PC-9 (cell line): ENCODE measurements around the gene STXBP5L. TPM values are rescaled to one million over a fixed set of nuclear protein-coding genes. Genes with fewer than 3 reads are reported as not detected.

ENCODE experiments used
- BruUV-seq: library from RNA; stranded (reverse); fragments of 400-500 nt; replicated peaks from 2 replicates; lab custom pipeline; 2021; lab: Mats Ljungman, UMichigan
- CTCF ChIA-PET: fragments of 300-600 bp; sonication (Branson Sonifier 250); formaldehyde crosslinking; loops from one replicate; lab custom pipeline; 2022; ENCODE audit warnings: antibody characterized with exemption; lab: Charles Lee
- POLR2A ChIA-PET: fragments of 300-600 bp; sonication (Branson Sonifier 250); formaldehyde crosslinking; loops from one replicate; lab custom pipeline; 2022; ENCODE audit warnings: antibody characterized with exemption; ENCODE audit not compliant: unreplicated experiment; lab: Charles Lee
- DNase-seq, 2 experiments: peaks; one replicate each; pipeline versions ENCODE4 v3.0.0 to v3.0.0-alpha.2; 2015 to 2022; ENCODE audit warnings: mixed read lengths in 1 of 2
- H2AFZ ChIP-seq: fragments of 200-600 bp; sonication (generic); 2 replicates; pipeline ENCODE4 v1.8.1; 2017; ENCODE audit warnings: antibody characterized with exemption
- H3F3A ChIP-seq: fragments of 200-600 bp; sonication (generic); 2 replicates; pipeline ENCODE4 v1.8.1; 2017; ENCODE audit warnings: antibody characterized with exemption, mild to moderate bottlenecking, low read depth; ENCODE audit not compliant: insufficient read depth
- H3K27ac ChIP-seq: fragments of 200-600 bp; sonication (generic); 2 replicates; pipeline ENCODE4 v1.6.1; 2016; ENCODE audit warnings: mixed run types
- H3K27me3 ChIP-seq: fragments of 200-600 bp; sonication (generic); 2 replicates; pipeline ENCODE4 v1.6.1; 2016; ENCODE audit warnings: low read depth, mixed run types; ENCODE audit not compliant: insufficient read depth
- H3K36me3 ChIP-seq: fragments of 200-600 bp; sonication (generic); 2 replicates; pipeline ENCODE4 v1.6.1; 2016; ENCODE audit warnings: low read depth, mixed run types
- H3K4me1 ChIP-seq: fragments of 200-600 bp; sonication (generic); replicated peaks from 2 replicates; pipeline ENCODE4 v1.6.1; 2016; ENCODE audit warnings: mixed run types; ENCODE audit not compliant: insufficient read depth
- H3K4me2 ChIP-seq: fragments of 200-600 bp; sonication (generic); 2 replicates; pipeline ENCODE4 v1.6.1; 2017; ENCODE audit warnings: mixed run types
- H3K4me3 ChIP-seq: fragments of 200-600 bp; sonication (generic); 2 replicates; pipeline ENCODE4 v1.6.1; 2016; ENCODE audit warnings: mixed run types
- H3K79me2 ChIP-seq: fragments of 200-600 bp; sonication (generic); 2 replicates; pipeline ENCODE4 v1.6.1; 2017; ENCODE audit warnings: low read depth, mixed run types
- H3K9me2 ChIP-seq: fragments of 200-600 bp; sonication (generic); 2 replicates; pipeline ENCODE4 v1.8.1; 2017; ENCODE audit warnings: mild to moderate bottlenecking; ENCODE audit not compliant: insufficient read depth
- H3K9me3 ChIP-seq: fragments of 200-600 bp; sonication (generic); 2 replicates; pipeline ENCODE4 v1.8.1; 2016; ENCODE audit warnings: low read depth; ENCODE audit not compliant: insufficient read depth
- H4K20me1 ChIP-seq: fragments of 200-600 bp; sonication (generic); 2 replicates; pipeline ENCODE4 v1.8.1; 2017; ENCODE audit not compliant: insufficient read depth
- CTCF ChIP-seq: fragments of 200-600 bp; sonication (generic); conservative IDR thresholded peaks from 2 replicates; pipeline ENCODE4 v1.6.1; 2017; ENCODE audit warnings: mixed run types, antibody characterized with exemption, mild to moderate bottlenecking, moderate library complexity
- EZH2 ChIP-seq: fragments of 200-600 bp; sonication (generic); IDR thresholded peaks from 2 replicates; pipeline ENCODE4 v1.8.0; 2017; ENCODE audit warnings: antibody characterized with exemption, low read depth
- intact Hi-C: fragments of 100-400 bp; cut with micrococcal nuclease; formaldehyde crosslinking; loops from one replicate; pipeline ENCODE4 v1.10.0; 2022; ENCODE audit not compliant: unreplicated experiment
- total RNA-seq: library from RNA; stranded (reverse); gene quantifications from 2 replicates; pipeline ENCODE4 v1.2.3, GENCODE V29; 2021

Gene STXBP5L
- total RNA-seq, 1 experiment from 2014 or later: not detected

- Histone ChIP-seq H3K27me3 (no peaks in the 10 kb centered on the region), H3F3A (no peaks in the 10 kb centered on the region), H3K4me1 (no peaks in the 10 kb centered on the region), H3K4me2 (no peak overlapping the region), H3K27ac (no peak overlapping the region), H3K79me2 (no peaks in the 10 kb centered on the region), H4K20me1 (no peaks in the 10 kb centered on the region), H3K9me2 (no peaks in the 10 kb centered on the region), H3K9me3 (no peaks in the 10 kb centered on the region), H2AFZ (no peak overlapping the region), H3K4me3 (no peak overlapping the region), H3K36me3 (no peaks in the 10 kb centered on the region)
- intact Hi-C loops: no loop called here
- no TSS peak for BruUV-seq
- ChIA-PET CTCF (no interaction called here), POLR2A (no interaction called here)
- TF ChIP-seq CTCF: no peak
- no peak for TF ChIP-seq EZH2
- no peak for DNase-seq
These were observed 4.8 kb upstream of the STXBP5L start for GRCh38 chr3:120903221-120903620.

DNA sequence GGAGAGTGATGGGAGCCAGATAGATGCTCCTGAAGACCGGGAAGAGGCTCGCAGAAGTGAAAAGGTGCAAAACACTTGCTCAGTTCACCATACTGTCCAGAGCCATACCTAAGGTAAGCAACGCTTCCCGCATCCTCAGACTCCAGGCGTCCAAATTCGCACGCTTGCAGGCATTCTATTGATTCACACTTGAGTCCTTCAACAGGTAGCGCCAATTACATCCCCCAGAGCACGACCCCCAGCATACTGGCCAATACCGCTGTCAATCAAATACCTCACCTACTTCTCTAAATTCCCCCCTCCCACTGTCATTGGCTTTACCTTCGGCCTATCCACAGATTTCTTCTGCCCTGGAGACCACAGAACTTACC, 361 bp upstream of the STXBP5L start:
- no peaks in the 10 kb centered on the region for H3F3A ChIP-seq
- H3K79me2 ChIP-seq: no peaks in the 10 kb centered on the region
- H3K36me3 ChIP-seq: no peaks in the 10 kb centered on the region
- H3K9me3 ChIP-seq: no peaks in the 10 kb centered on the region
- H3K4me2 ChIP-seq: no peak overlapping the region
- no peaks in the 10 kb centered on the region for H3K9me2 ChIP-seq
- no peak overlapping the region for H3K27ac ChIP-seq
- no peak overlapping the region for H3K4me3 ChIP-seq
- H4K20me1 ChIP-seq: no peaks in the 10 kb centered on the region
- intact Hi-C loops: no loop called here
- POLR2A ChIA-PET: no interaction called here
- no peaks in the 10 kb centered on the region for H3K27me3 ChIP-seq
- CTCF ChIA-PET: no interaction called here
- no peak overlapping the region for H2AFZ ChIP-seq
- H3K4me1 ChIP-seq: no peaks in the 10 kb centered on the region
- no TSS peak for BruUV-seq
- no peak for DNase-seq
- TF ChIP-seq CTCF (no peak), EZH2 (no peak)

GRCh38 chr3:120908795-120909601, 993 bp downstream of the STXBP5L start:
- CTCF ChIA-PET: no interaction called here
- Histone ChIP-seq H3K27ac (no peak overlapping the region), H3K9me3 (no peaks in the 10 kb centered on the region), H4K20me1 (no peaks in the 10 kb centered on the region), H2AFZ (no peak overlapping the region), H3K36me3 (no peaks in the 10 kb centered on the region), H3K4me2 (no peak overlapping the region), H3F3A (no peaks in the 10 kb centered on the region), H3K4me1 (no peaks in the 10 kb centered on the region), H3K27me3 (no peaks in the 10 kb centered on the region), H3K9me2 (no peaks in the 10 kb centered on the region), H3K4me3 (no peak overlapping the region), H3K79me2 (no peaks in the 10 kb centered on the region)
- intact Hi-C loops: no loop called here
- POLR2A ChIA-PET: no interaction called here
- BruUV-seq: no TSS peak
- no peak for DNase-seq
- TF ChIP-seq CTCF (no peak), EZH2 (no peak)
